GM12892 (cell line): ENCODE data around the gene B3GALT4. TPM values are rescaled to one million over a fixed set of nuclear protein-coding genes. Genes with fewer than 3 reads are reported as not detected.

Source experiments
- DNase-seq: peaks from one replicate; pipeline ENCODE4 v3.0.0; 2011; ENCODE audit not compliant: insufficient read length
- FAIRE-seq: peaks from 2 replicates; lab custom pipeline; 2011; peaks lifted over from hg19 to GRCh38; lab: Jason Lieb, UNC
- POLR2A ChIP-seq: IDR thresholded peaks from 2 replicates; pipeline ENCODE4 v1.6.1; 2011; ENCODE audit warnings: low read depth, low read length, control low read depth
- POLR2AphosphoS5 ChIP-seq: IDR thresholded peaks from 2 replicates; pipeline ENCODE4 v1.6.1; 2011; ENCODE audit warnings: low read depth, low read length, control low read depth
- TAF1 ChIP-seq: IDR thresholded peaks from 2 replicates; pipeline ENCODE4 v1.6.1; 2011; ENCODE audit warnings: low read depth, mild to moderate bottlenecking, control low read depth, low read length, borderline replicate concordance
- polyA plus RNA-seq: library from polyadenylated mRNA; unstranded; fragments of >200 nt; gene quantifications from one replicate; pipeline ENCODE4 v1.2.1, GENCODE V29; 2012; ENCODE audit warnings: missing spikeins, inconsistent platforms; ENCODE audit not compliant: missing spikeins

Gene B3GALT4
- polyA plus RNA-seq, result 3.8 TPM

GRCh38 chr6:33276864-33277662, at the start of gene B3GALT4:
TSS of gene B3GALT4 (plus strand) at chr6:33277123. CDS start at chr6:33277420, 297 bp downstream.
- DNase-seq, result peak; percentile 84
- peak; percentile 90 for FAIRE-seq

DNA sequence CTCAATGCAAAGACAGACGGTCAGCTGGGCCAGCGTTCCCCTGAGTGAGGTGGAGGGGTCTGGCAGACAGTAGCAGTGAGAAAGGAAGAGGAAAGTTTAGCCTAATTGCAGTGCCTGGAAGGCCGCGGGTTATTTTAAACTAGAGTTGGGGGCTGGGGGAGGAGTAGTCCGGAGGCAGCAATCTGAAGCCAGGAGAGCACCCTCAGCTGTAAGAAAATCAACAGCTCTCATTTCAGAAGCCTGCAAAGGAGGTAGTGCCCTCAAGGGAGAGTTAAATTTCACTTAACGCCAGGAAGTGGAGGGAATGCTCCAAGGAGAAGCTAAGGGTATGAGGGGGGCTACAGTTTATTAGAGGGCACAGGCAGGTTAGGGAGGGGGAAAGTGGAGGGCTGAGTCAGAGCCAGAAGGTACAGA, 41.7 kb upstream of the B3GALT4 start:
- no peak for TF ChIP-seq POLR2A
- FAIRE-seq (no peak), DNase-seq (no peak)

More at GRCh38 chr6:33276864-33277662, at the start of gene B3GALT4:
- TF ChIP-seq POLR2A, result peak; percentile 96
- peak; percentile 99 for TF ChIP-seq POLR2AphosphoS5
- TF ChIP-seq TAF1, result peak; percentile 34; the same call in 1 of the 2 replicates

DNA sequence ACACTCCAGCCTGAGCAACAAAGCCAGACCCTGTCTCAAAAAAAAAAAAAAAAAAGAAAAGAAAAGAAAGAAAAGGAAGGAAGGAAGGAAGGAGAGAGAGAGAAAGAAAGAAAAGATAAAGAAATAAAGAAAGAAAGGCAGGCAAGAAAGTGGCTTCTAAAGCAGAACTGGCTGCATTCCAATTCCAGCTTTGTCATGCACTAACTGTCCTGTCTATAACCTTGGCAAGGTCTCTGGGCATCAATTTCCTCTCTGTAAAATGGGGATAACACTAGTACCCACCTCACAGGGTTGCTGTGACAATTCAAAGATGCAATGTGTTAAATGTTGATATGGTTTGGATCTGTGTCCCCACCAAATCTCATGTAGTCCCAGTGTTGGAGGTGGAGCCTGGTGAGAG, 40.6 kb upstream of the B3GALT4 start:
- no peak for DNase-seq
- FAIRE-seq, result no peak
- TF ChIP-seq POLR2AphosphoS5 (no peak), TAF1 (no peak), POLR2A (no peak)

DNA sequence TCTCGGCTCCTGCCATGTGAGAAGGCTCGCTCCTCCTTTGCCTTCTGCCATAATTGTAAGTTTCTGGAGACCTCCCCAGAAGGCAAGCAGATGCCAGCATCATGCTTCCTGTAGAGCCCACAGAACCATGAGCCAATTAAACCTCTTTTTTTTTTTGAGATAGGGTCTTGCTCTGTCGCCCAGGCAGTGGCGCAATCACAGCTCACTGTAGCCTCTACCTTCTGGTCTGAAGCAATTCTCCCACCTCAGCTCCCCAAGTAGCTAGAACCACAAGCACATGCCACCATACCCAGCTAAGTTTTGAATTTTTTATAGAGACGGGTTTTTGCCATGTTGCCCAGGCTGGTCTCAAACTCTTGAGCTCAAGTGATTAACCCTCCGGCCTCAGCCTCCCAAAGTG, 40.1 kb upstream of the B3GALT4 start:
- FAIRE-seq (no peak), DNase-seq (no peak)
- TF ChIP-seq TAF1, result no peak
- TF ChIP-seq POLR2AphosphoS5, result no peak
- no peak for TF ChIP-seq POLR2A

- DNase-seq (no peak), FAIRE-seq (no peak)
- TF ChIP-seq POLR2AphosphoS5, result no peak
- TF ChIP-seq TAF1, result no peak
- TF ChIP-seq POLR2A, result no peak
Observed at GRCh38 chr6:33237741-33238140, 39.2 kb upstream of the B3GALT4 start.

DNA sequence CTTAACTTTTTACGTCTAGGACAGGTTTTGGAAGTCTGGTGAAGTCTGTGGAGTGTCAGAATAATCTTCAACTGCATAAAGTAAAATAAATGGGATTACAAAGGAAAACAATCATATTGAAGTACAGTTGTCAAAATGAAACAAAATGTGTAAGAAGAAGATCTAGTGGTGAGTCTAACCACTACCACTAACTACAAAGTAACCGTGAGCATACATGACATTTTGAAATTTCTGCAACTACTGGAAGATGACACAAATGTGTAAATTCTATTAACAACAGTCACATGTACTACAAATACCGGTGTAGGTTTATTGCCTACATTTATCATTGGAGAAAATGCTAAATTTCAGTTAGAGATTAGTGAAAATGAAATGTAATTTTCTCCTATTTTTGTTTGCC, 35.0 kb upstream of the B3GALT4 start:
- TF ChIP-seq POLR2AphosphoS5 (no peak), TAF1 (no peak), POLR2A (no peak)
- FAIRE-seq (no peak), DNase-seq (no peak)

- FAIRE-seq (no peak), DNase-seq (no peak)
- no peak for TF ChIP-seq TAF1
- TF ChIP-seq POLR2AphosphoS5, result no peak
- no peak for TF ChIP-seq POLR2A
Observed at GRCh38 chr6:33243476-33243875, 33.4 kb upstream of the B3GALT4 start.

GRCh38 chr6:33247977-33248642, 28.8 kb upstream of the B3GALT4 start:
- peak; percentile 66 for DNase-seq
- TF ChIP-seq POLR2A, result no peak
- TF ChIP-seq TAF1, result no peak
- no peak for TF ChIP-seq POLR2AphosphoS5
- peak; percentile 92 for FAIRE-seq

DNA sequence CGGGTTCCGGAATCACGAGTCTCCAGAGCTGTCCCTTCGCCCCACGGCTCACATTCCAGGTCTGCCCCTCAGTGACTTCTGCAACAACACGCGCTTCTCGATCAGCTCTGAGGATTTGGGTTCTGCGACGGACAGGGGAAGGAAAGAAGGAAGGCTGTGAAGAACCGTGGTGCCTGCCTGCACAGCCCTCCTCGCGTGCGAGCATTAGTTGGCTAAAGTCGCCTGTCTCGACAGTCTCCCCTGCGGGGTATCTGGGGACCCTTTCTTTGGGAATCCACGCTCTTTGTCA, 28.3 kb upstream of the B3GALT4 start:
- TF ChIP-seq TAF1 (no peak), POLR2AphosphoS5 (no peak), POLR2A (no peak)
- no peak for DNase-seq

DNA sequence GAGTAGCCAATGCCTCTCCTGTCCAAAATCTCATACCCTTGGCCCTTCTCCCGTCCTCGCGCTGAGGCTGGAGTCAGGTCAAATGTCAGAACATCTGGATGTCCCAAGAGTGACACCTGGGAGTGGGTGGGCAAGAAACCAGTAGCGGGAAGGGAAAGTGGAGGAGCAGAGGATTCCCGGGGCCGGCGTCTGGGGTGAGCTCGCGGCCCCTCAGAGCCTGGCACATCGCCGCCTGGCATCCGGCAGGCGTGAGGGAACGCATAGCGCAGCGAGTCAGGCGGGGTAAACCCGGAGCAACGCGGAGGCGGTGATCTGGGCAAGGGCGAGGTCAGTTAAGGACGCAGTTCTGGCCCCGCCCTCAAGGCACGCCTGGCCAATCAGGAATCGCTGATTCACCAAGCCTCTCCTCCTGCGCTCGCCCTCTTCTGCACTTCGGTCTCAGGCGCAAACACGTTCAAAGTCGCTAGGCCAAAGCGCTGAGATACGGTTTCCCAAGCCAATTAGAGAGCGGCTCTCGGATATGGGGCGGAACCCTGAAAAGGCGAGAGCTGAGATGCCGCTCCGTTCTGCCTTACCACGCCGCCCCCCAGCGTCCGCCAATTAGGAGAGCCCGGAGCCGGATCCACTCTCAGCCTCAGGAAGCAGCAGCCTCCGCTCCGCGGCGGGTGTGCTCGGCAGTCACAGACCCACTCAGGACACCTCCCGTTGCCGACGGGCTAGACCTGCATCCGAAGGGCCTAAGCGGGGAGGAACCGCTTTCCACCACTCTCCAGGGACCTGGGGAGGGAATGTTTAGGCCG, 27.8 kb upstream of the B3GALT4 start:
- peak; percentile 98 for FAIRE-seq
- peak; percentile 80 for DNase-seq
- TF ChIP-seq POLR2A (peak; percentile 96), TAF1 (peak; percentile 56; the same call in 1 of the 2 replicates), POLR2AphosphoS5 (peak; percentile 94)

More for the DNA sequence above, 28.3 kb upstream of the B3GALT4 start:
- no peak for FAIRE-seq
